NCI-H1417 treated with DMSO at 0.1 percent for 48 hours (cell line): ENCODE results near the gene R3HDM4.

Experiments
- DNase-seq: peaks from one replicate; lab custom pipeline; 2025; lab: John Stamatoyannopoulos, UW

Gene R3HDM4

DNA sequence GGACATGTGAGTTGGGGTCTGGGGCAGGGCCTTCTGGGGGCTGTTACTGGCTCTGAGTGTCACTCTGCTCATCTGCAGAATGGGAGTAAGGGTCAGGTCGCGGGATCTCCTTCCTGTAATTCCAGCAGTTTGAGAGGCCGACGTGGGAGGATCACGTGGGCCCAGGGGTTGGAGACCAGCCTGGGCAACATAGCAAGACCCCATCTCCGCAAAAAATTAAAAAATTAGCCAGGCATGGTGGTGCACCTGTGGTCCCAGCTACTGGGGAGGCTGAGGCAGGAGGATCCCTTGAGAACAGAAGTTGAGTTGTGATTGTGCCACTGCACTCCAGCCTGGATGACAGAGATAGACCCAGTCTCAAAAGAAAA, 16.9 kb upstream of the R3HDM4 start:
- DNase-seq, result no peak

DNA sequence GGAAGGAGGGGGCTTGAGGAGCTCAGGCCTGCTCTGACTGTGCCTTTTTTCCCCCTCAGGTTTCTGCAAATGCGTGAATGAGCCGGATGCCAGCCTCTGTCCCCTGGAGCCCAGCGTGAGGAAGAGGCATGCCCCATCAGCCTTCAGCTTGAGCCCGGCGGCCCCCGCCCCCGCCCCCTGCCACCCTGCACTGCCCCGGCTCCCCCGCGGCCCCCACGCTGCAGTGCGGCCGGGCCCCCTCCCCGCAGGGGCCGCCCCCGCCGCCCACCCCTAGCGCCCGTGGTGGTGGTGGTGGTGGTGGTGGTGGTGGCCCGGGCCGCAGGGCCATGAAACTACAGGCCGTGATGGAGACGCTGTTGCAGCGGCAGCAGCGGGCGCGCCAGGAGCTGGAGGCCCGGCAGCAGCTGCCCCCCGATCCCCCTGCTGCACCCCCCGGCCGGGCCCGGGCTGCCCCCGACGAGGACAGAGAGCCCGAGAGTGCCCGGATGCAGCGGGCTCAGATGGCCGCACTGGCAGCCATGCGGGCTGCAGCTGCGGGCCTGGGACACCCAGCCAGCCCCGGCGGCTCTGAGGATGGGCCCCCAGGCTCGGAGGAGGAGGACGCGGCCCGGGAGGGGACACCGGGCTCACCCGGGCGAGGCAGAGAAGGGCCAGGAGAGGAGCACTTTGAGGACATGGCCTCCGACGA, 16.3 kb upstream of the R3HDM4 start:
- no peak for DNase-seq

DNA sequence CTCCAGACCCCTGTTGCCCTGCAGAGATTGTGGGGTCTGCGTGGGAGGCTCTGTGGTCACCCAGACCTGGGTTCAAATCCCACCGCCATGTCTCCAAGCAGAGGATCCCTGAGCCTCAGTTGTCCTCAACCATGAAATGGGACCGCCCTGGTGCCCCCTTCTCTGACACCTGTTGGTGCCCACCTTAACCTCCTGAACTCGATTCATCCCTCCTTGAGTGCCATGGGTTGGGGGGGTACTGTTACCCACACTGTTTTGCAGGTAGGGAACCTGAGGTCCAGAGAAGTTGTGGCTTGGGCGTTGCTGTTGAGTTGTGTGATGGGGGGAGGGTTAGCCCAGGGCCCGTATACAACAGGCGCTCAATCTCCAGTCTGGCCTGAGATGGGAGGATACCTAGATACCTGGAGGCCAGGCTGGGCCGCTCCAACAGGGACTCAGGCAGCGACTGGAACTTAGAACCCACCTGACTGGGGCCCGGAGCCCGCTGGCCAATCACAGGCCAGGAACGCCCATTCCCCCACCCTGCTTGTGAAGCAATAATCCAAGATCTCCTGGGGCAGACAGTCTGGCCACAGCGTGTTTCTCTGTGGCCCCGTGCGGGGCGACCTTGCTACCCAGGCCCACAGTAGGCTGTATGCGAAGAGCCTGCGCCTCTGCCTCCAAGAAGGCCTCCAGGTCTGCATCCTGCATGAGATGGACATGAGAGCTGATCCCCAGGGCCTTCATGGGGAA, 15.6 kb upstream of the R3HDM4 start:
- no peak for DNase-seq

GRCh38 chr19:927780-928401, 14.9 kb upstream of the R3HDM4 start:
- no peak for DNase-seq

DNA sequence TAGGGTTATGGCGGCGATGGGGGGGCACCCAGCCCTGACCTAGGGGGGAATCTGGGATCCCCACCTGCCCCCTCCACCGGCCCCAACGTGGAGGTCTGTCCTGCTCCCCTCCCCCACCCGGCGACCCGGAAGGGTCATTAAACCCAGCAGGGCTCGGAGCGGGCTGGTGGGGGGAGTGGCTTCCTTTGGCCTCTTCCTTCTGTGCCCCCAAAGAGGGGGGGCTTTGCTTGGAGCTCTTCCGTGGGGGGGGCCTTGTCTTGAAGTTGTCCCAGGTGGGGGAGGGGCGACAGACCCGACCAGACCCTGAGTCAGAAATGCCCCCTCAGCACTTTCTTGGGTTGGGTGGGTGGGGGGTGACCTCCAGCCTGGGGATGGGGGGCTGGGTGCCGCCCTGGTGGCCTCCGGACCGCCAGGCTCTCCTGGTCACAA, 14.3 kb upstream of the R3HDM4 start:
- DNase-seq, result no peak

DNA sequence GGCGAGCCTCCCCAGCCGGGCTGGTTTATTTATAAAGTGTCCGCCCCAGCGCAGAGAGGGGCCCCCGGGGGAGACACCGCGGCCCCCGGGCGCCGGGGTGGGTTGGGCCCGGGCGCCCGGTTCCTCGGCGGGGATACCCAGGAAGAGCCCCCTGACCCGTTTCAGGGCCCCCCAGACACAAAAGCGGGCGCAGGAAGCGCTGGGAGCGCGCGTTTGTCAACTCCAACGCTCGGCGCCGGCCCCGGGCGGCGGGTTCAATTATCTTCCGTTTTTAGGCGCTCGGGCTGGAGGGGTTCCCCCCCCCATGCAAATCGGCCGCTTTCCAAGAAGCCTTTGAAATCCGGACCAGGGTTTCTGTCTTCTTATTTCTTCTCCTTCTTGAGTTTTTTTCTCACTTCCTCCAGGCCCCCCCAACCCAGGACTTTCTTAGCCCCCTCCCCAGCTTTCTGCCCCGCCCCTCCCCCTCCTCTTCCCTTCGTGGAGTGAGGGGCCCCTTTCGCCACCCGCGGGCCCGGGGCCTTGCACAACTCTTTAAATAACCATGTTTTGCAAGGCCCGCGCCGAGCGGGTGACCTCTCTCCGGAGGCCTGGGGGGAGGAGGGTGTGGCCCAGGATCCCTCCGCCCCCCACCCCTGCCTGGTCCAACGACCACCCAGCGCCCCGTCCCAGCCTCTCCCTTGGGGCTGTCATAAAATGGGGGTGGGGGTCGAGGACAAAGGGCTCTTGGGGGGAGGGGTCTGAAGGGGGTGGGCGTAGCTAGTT, 13.8 kb upstream of the R3HDM4 start:
- DNase-seq, result no peak

- no peak for DNase-seq
Measured at GRCh38 chr19:926323-926588, 13.2 kb upstream of the R3HDM4 start.

DNA sequence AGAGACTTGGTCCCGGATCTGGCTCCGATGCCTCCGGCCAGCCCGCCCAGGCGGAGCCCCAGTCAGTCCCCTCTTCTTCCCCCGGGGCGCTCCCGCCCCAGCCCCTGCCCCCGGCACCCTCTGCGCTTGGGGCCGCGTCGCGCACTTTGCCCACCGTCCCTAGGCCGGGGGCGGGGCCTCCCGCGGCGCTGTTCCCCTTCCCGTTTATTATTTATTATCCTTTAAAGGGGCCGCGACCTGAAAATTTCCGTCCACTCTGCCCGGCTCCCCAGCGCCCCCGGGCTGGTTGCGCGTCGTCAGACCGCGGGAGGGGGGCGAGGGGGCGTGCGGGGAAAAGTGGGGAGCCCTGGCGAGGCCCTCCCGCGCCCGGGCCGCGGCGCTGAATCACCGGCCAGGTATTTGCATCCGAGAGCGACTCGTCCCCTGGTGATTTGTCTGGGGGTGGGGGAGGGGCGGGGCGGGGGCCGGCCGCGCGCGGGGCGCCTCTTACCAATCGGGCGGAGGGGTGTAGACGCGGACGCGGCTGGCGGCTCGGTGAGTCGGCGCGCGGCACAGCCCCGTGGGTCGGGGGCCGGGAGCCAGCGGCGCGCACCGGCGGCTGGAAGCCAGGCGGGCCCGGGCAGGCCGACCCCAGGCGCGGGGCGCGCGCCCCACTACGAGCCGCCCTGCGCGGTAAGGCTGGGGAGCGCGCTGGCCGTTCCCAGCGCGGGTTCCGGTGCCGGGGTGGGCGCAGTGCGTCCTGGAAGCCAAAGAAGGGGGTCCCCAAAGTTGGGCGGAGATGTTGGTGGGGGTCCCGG, 12.7 kb upstream of the R3HDM4 start, which contains the start of gene ARID3A:
Gene ARID3A, plus strand, starts transcription at position 510 of the 797 bp plus-strand sequence. CDS start 3,494 bp downstream, outside the sequence.
- peak; percentile 71 for DNase-seq

DNA sequence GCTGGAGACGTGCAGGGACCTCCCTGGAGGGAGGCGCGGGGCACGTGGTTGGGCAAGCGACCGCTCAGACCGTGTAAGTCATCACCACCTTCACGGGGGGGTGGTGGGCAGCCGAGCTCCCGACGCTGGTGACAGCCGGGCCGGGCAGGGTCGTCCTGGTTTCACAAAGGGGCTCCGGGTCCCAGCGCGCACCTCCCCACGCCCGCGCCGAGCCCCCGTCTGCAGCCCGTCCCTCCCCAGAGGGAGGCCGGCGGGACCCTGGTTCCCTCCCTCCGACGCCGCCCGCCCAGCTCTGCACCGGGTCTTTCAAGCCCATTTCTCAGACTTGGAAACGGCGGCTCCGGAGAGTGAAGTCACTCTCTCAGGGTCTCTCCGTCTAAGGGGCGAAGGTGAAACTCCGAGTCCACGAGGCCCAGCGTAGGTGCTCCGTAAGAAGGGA, 12.1 kb upstream of the R3HDM4 start:
- peak; percentile 67 for DNase-seq

DNA sequence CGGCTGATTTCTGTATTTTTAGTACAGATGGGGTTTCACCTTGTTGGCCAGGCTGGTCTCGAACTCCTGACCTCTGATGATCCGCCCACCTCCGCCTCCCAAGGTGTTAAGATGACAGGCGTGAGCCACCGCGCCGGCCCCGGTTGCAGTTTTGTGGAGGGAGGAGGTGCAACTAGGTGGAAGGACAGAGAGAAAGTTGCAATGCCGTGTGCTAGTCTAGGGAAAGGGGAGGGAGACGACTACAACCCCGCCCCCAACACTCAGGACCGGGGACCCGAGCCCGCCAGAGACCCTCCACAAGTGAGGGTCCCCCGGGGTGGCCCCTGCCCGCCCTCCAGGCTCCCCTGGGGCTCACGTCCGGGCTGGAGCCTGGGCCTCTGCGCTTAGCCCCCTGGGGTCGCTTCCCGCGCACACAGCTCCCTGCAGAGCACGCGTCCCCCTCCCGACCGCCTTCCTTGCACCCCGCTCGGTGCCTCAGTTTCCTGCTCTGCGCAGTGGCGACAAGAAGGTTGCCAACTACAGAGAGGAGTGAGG, 11.6 kb upstream of the R3HDM4 start:
- DNase-seq, result no peak

DNA sequence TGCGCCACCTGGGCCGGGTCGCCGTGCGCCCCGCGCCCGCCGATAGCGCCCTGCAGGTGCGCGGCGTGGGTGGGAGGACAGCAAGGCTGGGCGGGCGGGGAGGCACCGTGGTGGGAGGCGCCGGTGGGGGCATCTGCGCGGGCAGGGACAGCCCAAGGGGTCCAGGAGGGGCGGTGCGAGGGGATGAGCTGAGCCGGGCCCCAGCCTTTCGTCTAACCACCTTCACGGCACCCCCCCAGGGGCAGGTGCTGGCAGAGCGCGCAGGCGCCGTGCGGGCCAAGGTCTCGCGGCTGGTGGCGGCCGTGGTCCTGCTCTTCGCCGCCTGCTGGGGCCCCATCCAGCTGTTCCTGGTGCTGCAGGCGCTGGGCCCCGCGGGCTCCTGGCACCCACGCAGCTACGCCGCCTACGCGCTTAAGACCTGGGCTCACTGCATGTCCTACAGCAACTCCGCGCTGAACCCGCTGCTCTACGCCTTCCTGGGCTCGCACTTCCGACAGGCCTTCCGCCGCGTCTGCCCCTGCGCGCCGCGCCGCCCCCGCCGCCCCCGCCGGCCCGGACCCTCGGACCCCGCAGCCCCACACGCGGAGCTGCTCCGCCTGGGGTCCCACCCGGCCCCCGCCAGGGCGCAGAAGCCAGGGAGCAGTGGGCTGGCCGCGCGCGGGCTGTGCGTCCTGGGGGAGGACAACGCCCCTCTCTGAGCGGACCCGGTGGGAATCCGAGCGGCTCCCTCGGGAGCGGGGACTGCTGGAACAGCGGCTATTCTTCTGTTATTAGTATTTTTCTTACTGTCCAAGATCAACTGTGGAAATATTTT, 7.2 kb upstream of the R3HDM4 start:
- peak; percentile 32 for DNase-seq

- DNase-seq, result peak; percentile 32
Measured at GRCh38 chr19:919199-920050, 6.4 kb upstream of the R3HDM4 start.

DNA sequence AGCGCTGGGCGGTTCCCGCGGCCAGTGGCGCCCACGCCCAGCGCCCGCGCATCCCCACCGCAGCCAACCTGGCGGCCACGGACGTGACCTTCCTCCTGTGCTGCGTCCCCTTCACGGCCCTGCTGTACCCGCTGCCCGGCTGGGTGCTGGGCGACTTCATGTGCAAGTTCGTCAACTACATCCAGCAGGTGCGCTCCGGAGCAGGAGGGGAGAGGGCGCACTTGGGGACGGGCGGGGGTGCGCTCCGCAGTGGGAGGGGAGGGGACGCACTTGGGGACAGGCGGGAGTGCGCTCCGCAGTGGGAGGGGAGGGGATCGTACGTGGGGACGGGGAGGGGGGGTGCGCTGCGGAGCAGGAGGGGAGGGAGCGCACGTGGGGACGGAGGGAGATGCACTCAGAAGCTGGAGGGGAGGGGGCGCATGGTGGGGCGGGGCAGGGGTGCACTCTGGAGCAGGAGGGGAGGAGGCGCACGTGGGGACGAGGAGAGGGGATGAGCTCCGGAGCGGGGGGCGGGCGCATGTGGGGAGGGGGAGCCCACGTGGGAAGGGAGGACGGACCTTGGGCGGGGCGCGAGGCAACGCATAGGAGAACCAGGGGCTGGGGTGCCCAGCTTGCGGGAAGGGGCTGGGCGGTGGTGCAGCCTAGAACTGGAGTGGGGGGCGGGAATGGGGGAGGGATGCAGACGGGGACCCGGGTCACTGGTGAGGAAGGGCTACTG, 5.6 kb upstream of the R3HDM4 start:
- no peak for DNase-seq

- DNase-seq, result no peak
Measured at GRCh38 chr19:918152-918437, 5.1 kb upstream of the R3HDM4 start.

DNA sequence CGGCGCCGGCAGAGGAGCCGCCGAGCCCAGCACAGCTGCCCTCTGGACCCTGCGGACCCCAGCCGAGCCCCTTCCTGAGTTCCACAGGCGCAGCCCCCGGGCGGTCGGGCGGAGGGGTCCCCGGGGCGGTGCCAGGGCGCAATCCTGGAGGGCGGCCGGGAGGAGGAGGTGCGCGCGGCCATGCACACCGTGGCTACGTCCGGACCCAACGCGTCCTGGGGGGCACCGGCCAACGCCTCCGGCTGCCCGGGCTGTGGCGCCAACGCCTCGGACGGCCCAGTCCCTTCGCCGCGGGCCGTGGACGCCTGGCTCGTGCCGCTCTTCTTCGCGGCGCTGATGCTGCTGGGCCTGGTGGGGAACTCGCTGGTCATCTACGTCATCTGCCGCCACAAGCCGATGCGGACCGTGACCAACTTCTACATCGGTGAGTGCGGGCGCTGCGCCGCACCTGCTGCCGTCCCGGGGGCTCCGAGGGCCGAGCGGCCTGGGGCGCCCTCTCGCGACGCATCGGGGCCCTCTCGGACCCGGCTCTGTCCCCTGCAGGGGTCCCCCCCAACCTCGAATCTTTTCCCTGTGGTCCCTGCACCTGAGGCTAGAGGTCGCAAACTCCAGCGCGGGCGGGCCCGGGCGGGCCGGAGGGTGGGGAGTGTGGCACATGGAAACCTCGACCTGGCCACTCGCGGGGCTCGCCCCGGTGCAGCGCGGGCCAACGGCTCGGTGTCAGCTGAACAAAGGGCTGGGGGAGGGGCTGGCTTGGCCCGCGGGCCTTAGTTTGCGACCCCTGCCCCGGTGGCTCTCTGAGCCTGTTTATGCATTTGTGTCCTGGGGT, 4.5 kb upstream of the R3HDM4 start, which contains the start of gene KISS1R:
Gene KISS1R, plus strand, starts transcription at position 11 of the 829 bp plus-strand sequence. Its CDS starts 170 bp downstream, at position 181.
- no peak for DNase-seq

DNA sequence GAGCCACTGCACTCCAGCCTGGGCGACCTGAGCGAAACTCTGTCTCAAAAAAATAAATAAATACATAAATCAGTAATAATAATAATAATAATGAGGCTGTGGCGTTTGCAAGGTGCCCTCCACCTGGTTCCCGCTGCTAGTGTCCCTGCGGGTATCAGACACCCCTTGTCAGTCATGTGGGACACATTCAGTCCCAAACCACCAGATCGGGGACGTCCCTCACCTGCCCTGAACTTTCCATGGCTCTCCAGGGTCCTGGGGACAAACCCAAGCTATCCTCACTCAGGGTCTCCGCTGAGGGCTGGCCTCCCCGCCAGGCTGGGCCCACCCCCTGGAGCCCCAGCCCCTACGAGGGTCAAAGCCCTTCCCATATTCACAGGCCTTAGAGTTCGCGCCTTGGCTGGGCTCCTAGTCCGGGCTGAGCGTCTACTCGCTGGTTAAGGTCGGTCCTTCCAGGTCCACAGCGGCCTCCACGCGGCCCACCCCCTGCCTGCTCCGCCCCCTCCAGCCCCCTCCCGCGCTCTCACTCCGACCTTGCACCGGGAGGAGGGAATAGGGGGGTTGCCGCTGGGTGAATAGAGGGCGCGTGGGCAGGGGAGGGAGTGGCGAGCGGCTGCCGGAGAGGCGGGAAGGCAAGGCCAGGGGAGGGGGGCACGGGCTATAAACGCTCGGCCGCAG, 3.8 kb upstream of the R3HDM4 start:
- DNase-seq, result no peak
